Lower lobe of right lung (tissue), 2 donors: Measurements from ENCODE around the gene SRD5A3. TPM values are rescaled to one million over a fixed set of nuclear protein-coding genes. Genes with fewer than 3 reads are reported as not detected.

Experiments
- ATAC-seq, 2 donors: fragments of 200-7000 bp; cut with Tn5 transposase; one replicate each; pipeline ENCODE4 v1.9.1; 2020 to 2022; ENCODE audit warnings: mild to moderate bottlenecking in 2 of 2, moderate library complexity in 2 of 2
- DNase-seq: peaks from one replicate; pipeline ENCODE4 v3.0.0-alpha.2; 2020
- H3K27ac ChIP-seq: fragments of 200-600 bp; one replicate; pipeline ENCODE4 v1.8.0; 2022
- H3K27me3 ChIP-seq: fragments of 200-600 bp; one replicate; pipeline ENCODE4 v1.8.0; 2022; ENCODE audit warnings: low read depth
- H3K36me3 ChIP-seq: fragments of 200-600 bp; one replicate; pipeline ENCODE4 v1.8.0; 2022; ENCODE audit warnings: mild to moderate bottlenecking
- H3K4me1 ChIP-seq: fragments of 200-600 bp; one replicate; pipeline ENCODE4 v1.8.0; 2022
- H3K4me3 ChIP-seq: fragments of 200-600 bp; one replicate; pipeline ENCODE4 v1.8.0; 2022; ENCODE audit warnings: mild to moderate bottlenecking
- H3K9me3 ChIP-seq: fragments of 200-600 bp; one replicate; pipeline ENCODE4 v1.8.0; 2022
- intact Hi-C: fragments of 100-400 bp; cut with DNase I; formaldehyde crosslinking; loops from one replicate; pipeline ENCODE4 v1.11.0; 2022
- total RNA-seq: library from RNA; stranded (reverse); fragmentation: NEBNext Ultra II Directional; extraction: Animal tissue kit (Norgen Biotek cat#: 25700); gene quantifications from one replicate; pipeline ENCODE4 v1.2.1, GENCODE V29; 2021
- TF ChIP-seq, protein P1 (sequence below): fragments of 200-600 bp; IDR thresholded peaks from one replicate; pipeline ENCODE4 v1.8.0; 2022; ENCODE audit warnings: antibody characterized with exemption, mild to moderate bottlenecking
- donor health status: DM: no; HTN: yes; CAD: no; lungs with severe emphysema.

Gene SRD5A3
- total RNA-seq, 1 donor from 2014 or later, result 21.1 TPM

- peaks cover 25% of the 10 kb centered on the region for H3K4me1 ChIP-seq
- H3K4me3 ChIP-seq, result no peak overlapping the region
- ATAC-seq (no peak), DNase-seq (no peak)
- H3K36me3 ChIP-seq, result no peaks in the 10 kb centered on the region
- TF ChIP-seq, protein P1, sequence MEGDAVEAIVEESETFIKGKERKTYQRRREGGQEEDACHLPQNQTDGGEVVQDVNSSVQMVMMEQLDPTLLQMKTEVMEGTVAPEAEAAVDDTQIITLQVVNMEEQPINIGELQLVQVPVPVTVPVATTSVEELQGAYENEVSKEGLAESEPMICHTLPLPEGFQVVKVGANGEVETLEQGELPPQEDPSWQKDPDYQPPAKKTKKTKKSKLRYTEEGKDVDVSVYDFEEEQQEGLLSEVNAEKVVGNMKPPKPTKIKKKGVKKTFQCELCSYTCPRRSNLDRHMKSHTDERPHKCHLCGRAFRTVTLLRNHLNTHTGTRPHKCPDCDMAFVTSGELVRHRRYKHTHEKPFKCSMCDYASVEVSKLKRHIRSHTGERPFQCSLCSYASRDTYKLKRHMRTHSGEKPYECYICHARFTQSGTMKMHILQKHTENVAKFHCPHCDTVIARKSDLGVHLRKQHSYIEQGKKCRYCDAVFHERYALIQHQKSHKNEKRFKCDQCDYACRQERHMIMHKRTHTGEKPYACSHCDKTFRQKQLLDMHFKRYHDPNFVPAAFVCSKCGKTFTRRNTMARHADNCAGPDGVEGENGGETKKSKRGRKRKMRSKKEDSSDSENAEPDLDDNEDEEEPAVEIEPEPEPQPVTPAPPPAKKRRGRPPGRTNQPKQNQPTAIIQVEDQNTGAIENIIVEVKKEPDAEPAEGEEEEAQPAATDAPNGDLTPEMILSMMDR, result no peak
- no peak overlapping the region for H3K27ac ChIP-seq
- H3K9me3 ChIP-seq, result no peaks in the 10 kb centered on the region
- intact Hi-C loops, result no loop called here
- no peaks in the 10 kb centered on the region for H3K27me3 ChIP-seq
Observed at GRCh38 chr4:55354648-55355047, 8.6 kb downstream of the SRD5A3 start.

GRCh38 chr4:55355555-55355954, 9.5 kb downstream of the SRD5A3 start:
- DNase-seq, result no peak
- Histone ChIP-seq H3K4me1 (peaks cover 25% of the 10 kb centered on the region), H3K27ac (no peak overlapping the region), H3K36me3 (no peaks in the 10 kb centered on the region), H3K4me3 (no peak overlapping the region), H3K27me3 (no peaks in the 10 kb centered on the region), H3K9me3 (no peaks in the 10 kb centered on the region)
- TF ChIP-seq, protein P1, result no peak
- intact Hi-C loops, result no loop called here
- ATAC-seq, result no peak

DNA sequence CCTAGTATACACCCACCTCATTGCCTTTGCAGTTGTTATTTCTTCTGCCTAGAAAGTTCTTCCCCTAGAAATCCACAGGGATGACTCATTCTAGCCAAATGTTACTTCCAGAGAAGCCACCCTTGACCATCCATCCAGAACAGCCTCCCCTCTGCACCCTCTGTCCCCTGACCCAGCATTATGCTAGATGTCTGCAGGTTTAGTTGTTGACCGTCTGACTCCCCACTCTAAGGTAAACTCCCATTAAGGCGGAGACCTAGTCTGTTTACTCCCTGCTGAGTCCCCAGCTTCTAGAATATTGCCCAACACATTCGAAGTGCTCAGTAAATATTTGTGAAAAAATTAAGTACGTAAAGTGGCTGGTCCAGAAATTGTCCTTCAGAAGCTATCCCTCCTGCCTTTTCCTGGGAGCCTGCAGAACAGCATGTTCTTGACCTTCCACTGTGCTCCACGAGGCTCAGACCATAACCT, 11.0 kb downstream of the SRD5A3 start:
- intact Hi-C loops, result no loop called here
- H3K4me1 ChIP-seq, result peaks cover 25% of the 10 kb centered on the region
- no peaks in the 10 kb centered on the region for H3K27me3 ChIP-seq
- no peaks in the 10 kb centered on the region for H3K9me3 ChIP-seq
- H3K4me3 ChIP-seq, result peak overlapping the region; percentile 10
- DNase-seq (no peak), ATAC-seq (peak; percentile 87 to 93)
- TF ChIP-seq, protein P1, result no peak
- H3K27ac ChIP-seq, result peak overlapping the region; percentile 1
- H3K36me3 ChIP-seq, result no peaks in the 10 kb centered on the region

- Histone ChIP-seq H3K4me1 (peaks cover 25% of the 10 kb centered on the region), H3K27ac (peak overlapping the region; percentile 2), H3K9me3 (no peaks in the 10 kb centered on the region), H3K27me3 (no peaks in the 10 kb centered on the region), H3K4me3 (no peak overlapping the region), H3K36me3 (no peaks in the 10 kb centered on the region)
- no peak for ATAC-seq
- intact Hi-C loops, result no loop called here
- DNase-seq, result no peak
- TF ChIP-seq, protein P1, result no peak
Observed at GRCh38 chr4:55358246-55358645, 12.2 kb downstream of the SRD5A3 start.

DNA sequence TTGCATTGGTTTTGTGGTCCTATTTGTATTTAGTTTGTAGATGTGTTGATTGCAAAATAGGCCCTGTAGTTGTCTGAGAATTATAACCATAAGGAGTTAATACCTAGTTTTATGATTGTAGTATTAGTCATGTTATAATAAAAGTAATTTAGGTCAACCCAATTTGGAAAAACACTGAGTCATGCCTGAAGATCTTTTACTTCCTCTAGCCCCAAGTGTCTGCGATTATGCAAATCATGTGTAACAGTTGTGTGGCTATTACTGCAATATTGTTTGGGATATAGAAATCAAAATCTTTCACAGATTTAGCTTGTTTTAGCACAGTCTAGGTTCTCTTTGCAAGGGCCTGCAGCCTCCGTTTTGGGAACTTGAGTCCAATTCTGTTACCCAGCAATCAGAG, 12.6 kb downstream of the SRD5A3 start:
- ATAC-seq (peak; percentile 59 to 66), DNase-seq (no peak)
- Histone ChIP-seq H3K27ac (peak overlapping the region; percentile 2), H3K27me3 (no peaks in the 10 kb centered on the region), H3K4me1 (peaks cover 25% of the 10 kb centered on the region), H3K9me3 (no peaks in the 10 kb centered on the region), H3K4me3 (no peak overlapping the region), H3K36me3 (no peaks in the 10 kb centered on the region)
- TF ChIP-seq, protein P1, result no peak
- intact Hi-C loops, result no loop called here
